IPS-20b (cell line): Measurements from ENCODE around the gene BARX1.
"Not testable (repeated sequence)": the region's sequence is repeated elsewhere in the genome, so short reads cannot be mapped to it uniquely, and the experiment has no call there.

Experiments
- H3K27ac ChIP-seq: one replicate; pipeline ENCODE4 v1.5.1; 2013; ENCODE audit warnings: low read length
- H3K27me3 ChIP-seq: 2 replicates; pipeline ENCODE4 v1.6.1; 2013; ENCODE audit warnings: mild to moderate bottlenecking, low read length, inconsistent platforms; ENCODE audit not compliant: insufficient read depth
- H3K36me3 ChIP-seq: 2 replicates; pipeline ENCODE4 v1.6.1; 2013; ENCODE audit warnings: low read depth, mild to moderate bottlenecking, inconsistent platforms, low read length, moderate library complexity; ENCODE audit not compliant: insufficient read depth
- H3K4me1 ChIP-seq: 2 replicates; pipeline ENCODE4 v1.6.1; 2013; ENCODE audit warnings: mild to moderate bottlenecking, control low read depth, inconsistent platforms, low read length, moderate library complexity; ENCODE audit not compliant: insufficient read depth
- H3K4me3 ChIP-seq: 2 replicates; pipeline ENCODE4 v1.5.1; 2013; ENCODE audit warnings: mild to moderate bottlenecking, low read length, inconsistent platforms
- H3K9ac ChIP-seq: 2 replicates; pipeline ENCODE4 v1.6.1; 2013; ENCODE audit warnings: low read depth, mild to moderate bottlenecking, inconsistent platforms, low read length, moderate library complexity
- H3K9me3 ChIP-seq: 2 replicates; pipeline ENCODE4 v1.6.1; 2013; ENCODE audit warnings: mild to moderate bottlenecking, low read depth, low read length, inconsistent platforms; ENCODE audit not compliant: insufficient read depth

Gene BARX1

DNA sequence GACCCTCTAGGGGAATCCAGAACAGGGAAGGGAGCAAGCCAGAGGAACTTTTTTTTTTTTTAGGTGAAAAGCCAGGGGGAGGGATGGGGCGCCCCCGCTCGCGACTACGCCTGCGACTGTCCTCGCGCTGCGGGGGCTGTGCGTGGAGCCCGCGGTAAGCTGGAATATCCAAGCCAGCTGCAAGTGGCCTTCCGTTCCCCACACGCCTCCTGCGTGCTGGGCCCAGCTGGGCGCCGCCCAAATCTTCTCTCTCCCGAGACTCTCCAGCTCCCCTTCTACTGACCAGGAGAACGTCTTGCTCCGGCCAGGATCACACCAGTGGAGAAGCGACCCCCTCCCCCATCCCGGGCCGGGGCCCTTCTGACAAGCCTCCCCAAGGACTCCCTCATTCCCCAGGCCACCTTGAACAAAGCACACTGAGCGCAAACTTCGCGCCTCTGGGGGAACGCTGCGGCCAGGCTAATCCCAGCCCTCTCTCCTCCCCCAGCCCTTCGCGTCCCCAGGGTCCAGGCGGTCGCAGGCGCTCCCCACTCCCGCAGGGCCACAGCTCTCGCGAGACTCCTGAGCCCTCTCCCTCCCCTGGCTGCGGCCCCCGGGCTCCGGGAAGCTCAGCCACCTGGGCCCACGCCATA, 6.6 kb downstream of the BARX1 start:
- no peaks in the 10 kb centered on the region for H3K36me3 ChIP-seq
- peaks cover 15% of the 10 kb centered on the region for H3K4me1 ChIP-seq
- peak overlapping the region; percentile 61 for H3K4me3 ChIP-seq
- H3K9me3 ChIP-seq: peaks cover 4% of the 10 kb centered on the region; the same call in 1 of the 2 replicates
- H3K27ac ChIP-seq: no peak overlapping the region
- H3K9ac ChIP-seq: no peak overlapping the region
- H3K27me3 ChIP-seq: peaks cover 100% of the 10 kb centered on the region

GRCh38 chr9:93947409-93948070, 7.6 kb downstream of the BARX1 start:
- Histone ChIP-seq H3K4me1 (peaks cover 15% of the 10 kb centered on the region), H3K36me3 (no peaks in the 10 kb centered on the region), H3K9ac (no peak overlapping the region), H3K27me3 (peaks cover 100% of the 10 kb centered on the region), H3K4me3 (no peak overlapping the region), H3K27ac (no peak overlapping the region), H3K9me3 (no peaks in the 10 kb centered on the region; the same call in 1 of the 2 replicates)

DNA sequence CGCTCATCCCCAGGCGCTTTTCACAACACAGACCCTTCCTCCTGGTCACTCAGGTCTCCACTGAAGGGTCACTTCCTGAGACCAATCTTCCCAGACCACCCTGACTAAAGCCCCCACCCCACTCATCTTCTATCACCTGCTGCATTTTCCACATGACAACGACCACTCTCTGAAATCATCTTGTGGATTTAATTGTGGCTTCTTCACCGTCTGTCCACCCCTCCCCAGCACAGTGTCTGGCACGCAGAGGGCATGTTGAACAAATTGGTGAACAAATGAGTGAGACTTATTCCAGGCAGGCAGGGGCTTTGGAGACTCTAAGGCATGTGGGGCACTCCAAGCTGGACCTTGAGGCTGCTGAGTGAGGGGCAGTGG, 8.8 kb downstream of the BARX1 start:
- H3K27ac ChIP-seq: no peak overlapping the region
- H3K4me1 ChIP-seq: peaks cover 15% of the 10 kb centered on the region
- peak overlapping the region; percentile 56; the same call in 1 of the 2 replicates for H3K4me3 ChIP-seq
- H3K9ac ChIP-seq: no peak overlapping the region
- no peaks in the 10 kb centered on the region for H3K36me3 ChIP-seq
- no peaks in the 10 kb centered on the region for H3K9me3 ChIP-seq
- peaks cover 100% of the 10 kb centered on the region for H3K27me3 ChIP-seq

DNA sequence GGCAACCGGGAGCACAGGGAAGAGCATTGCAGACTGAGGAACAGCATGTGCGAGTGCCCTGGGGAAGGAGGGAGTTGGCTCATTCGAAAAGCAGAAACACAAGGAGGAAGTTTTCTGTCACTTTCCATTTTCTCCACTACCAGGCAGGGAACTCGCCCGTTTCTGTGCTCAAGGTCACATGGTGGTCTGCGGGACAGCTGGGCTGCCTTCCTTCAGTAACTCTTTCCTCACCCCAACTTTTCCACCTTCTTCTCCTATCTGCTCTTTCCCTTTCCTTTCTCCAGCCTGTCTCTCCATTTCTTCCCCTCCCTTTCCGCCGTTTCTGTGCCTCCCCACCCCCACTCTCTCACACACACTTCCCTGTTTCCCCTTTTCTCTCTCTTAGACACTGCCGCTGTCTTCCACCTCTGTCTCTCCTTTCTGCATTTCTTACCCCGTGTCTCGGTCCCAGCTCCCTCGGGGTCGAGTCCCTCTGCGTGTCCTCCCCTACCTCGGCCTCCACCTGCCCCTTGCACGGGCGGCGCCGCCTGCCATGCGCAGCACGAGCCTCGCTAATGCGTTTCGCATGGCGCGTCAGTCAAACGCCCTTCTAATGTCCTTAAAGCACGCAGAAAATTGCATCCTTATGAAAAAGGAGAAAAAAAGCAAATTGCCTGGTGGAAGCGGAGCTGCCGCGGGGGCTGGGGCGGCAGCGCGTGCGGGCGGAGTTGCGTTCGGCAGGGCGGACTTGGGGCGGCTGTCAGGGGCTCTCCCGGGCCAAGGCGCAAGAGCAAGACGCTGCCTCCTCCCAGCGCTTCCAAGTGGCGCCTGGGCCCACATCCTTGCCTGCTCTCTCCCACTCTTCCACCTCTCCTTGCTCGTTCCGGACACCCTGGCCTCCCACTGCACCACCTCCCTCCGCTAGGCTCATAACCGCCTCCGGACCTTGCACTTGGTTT, 9.5 kb downstream of the BARX1 start:
- H3K27me3 ChIP-seq: peaks cover 100% of the 10 kb centered on the region
- H3K4me1 ChIP-seq: peaks cover 15% of the 10 kb centered on the region
- H3K36me3 ChIP-seq: no peaks in the 10 kb centered on the region
- H3K27ac ChIP-seq: no peak overlapping the region
- H3K9ac ChIP-seq: no peak overlapping the region
- H3K9me3 ChIP-seq: no peaks in the 10 kb centered on the region
- peak overlapping the region; percentile 56; the same call in 1 of the 2 replicates for H3K4me3 ChIP-seq

- Histone ChIP-seq H3K4me3 (no peak overlapping the region), H3K27me3 (peaks cover 96% of the 10 kb centered on the region), H3K9me3 (no peaks in the 10 kb centered on the region), H3K4me1 (peaks cover 7% of the 10 kb centered on the region), H3K27ac (no peak overlapping the region), H3K36me3 (no peaks in the 10 kb centered on the region), H3K9ac (no peak overlapping the region)
Observed at GRCh38 chr9:93944011-93944410, 11.1 kb downstream of the BARX1 start.

DNA sequence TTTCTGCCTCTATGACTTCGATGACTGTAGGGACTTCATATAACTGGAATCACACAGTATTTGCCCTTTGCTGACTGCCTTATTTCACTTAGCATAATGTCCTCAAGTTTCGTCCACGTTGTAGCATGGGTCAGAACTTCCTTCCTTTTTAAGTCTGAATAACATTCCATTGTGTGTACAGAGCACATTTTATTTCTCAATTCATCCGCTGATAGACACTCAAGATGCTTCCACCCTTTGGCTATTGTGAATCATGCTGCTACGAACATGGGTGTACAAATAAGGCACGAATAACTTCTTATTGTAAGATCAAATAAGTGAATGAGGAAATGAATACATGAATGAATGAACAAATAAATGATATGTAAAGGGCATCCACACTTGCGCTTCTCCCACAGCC, 13.0 kb downstream of the BARX1 start:
- Histone ChIP-seq H3K27ac (no peak overlapping the region), H3K27me3 (peaks cover 85% of the 10 kb centered on the region), H3K4me3 (no peak overlapping the region), H3K4me1 (peaks cover 3% of the 10 kb centered on the region; the same call in 1 of the 2 replicates), H3K36me3 (no peaks in the 10 kb centered on the region), H3K9me3 (no peaks in the 10 kb centered on the region), H3K9ac (no peak overlapping the region)

GRCh38 chr9:93941493-93941892, 13.7 kb downstream of the BARX1 start:
- Histone ChIP-seq H3K27me3 (peaks cover 85% of the 10 kb centered on the region), H3K9me3 (no peaks in the 10 kb centered on the region), H3K9ac (no peak overlapping the region), H3K4me3 (no peak overlapping the region), H3K4me1 (peaks cover 3% of the 10 kb centered on the region; the same call in 1 of the 2 replicates), H3K27ac (no peak overlapping the region), H3K36me3 (no peaks in the 10 kb centered on the region)

DNA sequence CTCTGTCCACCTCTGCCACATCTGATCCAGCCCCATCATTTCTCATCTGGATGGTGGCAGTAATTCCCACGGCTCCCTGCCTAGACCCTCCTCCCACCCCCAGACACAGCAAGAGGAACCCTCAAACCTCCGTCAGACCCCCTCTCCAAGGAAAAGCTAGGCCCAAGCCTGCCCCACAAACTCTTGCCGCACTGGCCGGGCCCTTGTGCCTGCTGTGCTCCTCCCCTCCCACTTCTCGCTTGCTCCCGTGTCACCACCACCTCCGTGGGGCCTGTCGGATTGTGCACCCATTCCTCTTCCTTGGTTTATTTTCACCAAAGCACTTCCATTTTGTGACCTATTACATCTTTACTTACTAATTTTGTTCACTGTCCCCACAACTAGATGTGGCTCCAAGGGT, 14.2 kb downstream of the BARX1 start:
- H3K4me3 ChIP-seq: no peak overlapping the region
- no peaks in the 10 kb centered on the region for H3K9me3 ChIP-seq
- peaks cover 3% of the 10 kb centered on the region; the same call in 1 of the 2 replicates for H3K4me1 ChIP-seq
- no peak overlapping the region for H3K27ac ChIP-seq
- no peaks in the 10 kb centered on the region for H3K36me3 ChIP-seq
- no peak overlapping the region for H3K9ac ChIP-seq
- peaks cover 81% of the 10 kb centered on the region for H3K27me3 ChIP-seq

DNA sequence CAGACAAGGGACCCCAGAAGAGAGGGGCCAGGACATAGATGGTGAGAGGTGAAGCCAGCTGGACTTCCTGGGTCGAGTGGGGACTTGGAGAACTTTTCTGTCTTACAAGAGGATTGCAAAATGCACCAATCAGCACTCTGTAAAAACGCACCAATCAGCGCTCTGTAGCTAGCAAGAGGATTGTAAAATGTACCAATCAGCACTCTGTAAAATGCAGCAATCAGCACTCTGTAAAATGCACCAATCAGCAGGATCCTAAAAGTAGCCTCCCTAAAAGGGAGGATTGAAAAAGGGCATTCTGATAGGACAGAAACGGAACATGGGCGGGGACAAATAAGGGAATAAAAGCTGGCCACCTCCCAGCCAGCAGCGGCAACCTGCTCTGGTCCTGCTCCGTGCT, 15.6 kb downstream of the BARX1 start:
- H3K9ac ChIP-seq, H3K27ac ChIP-seq, H3K36me3 ChIP-seq, H3K4me3 ChIP-seq, H3K4me1 ChIP-seq, H3K9me3 ChIP-seq: not testable (repeated sequence)
- peaks cover 68% of the 10 kb centered on the region for H3K27me3 ChIP-seq

DNA sequence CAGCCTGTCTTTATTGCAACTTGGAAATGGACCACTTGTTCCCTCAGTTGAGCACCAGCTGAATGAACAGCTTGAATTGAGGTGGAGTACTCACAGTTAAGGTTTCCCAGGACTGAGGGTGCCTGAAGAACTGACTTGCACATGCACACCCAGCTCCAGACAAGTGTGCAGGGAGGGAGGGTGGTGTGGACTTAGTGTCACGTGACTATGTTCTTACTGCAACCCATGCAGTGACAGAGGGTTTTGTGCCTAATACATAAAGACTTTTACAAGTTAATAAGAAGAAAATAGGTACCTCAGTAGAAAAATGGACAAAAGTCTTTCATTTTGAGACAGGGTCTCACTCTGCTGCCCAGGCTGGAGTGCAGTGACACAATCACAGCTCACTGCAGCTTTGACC, 18.0 kb downstream of the BARX1 start:
- H3K4me1 ChIP-seq: no peaks in the 10 kb centered on the region
- peaks cover 55% of the 10 kb centered on the region for H3K27me3 ChIP-seq
- no peaks in the 10 kb centered on the region for H3K9me3 ChIP-seq
- H3K4me3 ChIP-seq: no peak overlapping the region
- no peak overlapping the region for H3K9ac ChIP-seq
- H3K36me3 ChIP-seq: no peaks in the 10 kb centered on the region
- H3K27ac ChIP-seq: no peak overlapping the region

- H3K36me3 ChIP-seq: no peaks in the 10 kb centered on the region
- H3K27me3 ChIP-seq: peaks cover 30% of the 10 kb centered on the region
- H3K9me3 ChIP-seq: no peaks in the 10 kb centered on the region
- no peaks in the 10 kb centered on the region for H3K4me1 ChIP-seq
- no peak overlapping the region for H3K27ac ChIP-seq
- no peak overlapping the region for H3K4me3 ChIP-seq
- H3K9ac ChIP-seq: no peak overlapping the region
Observed at GRCh38 chr9:93931905-93932304, 23.2 kb downstream of the BARX1 start.
